Left lung (tissue), 10 donors: ENCODE results near the gene HOOK2. TPM values are rescaled to one million over a fixed set of nuclear protein-coding genes. Genes with fewer than 3 reads are reported as not detected.
A peak's percentile ranks its signal among the peaks of the same experiment; 100 is the strongest.

Experiments
- ATAC-seq: fragments of 200-7000 bp; cut with Tn5 transposase; one replicate; pipeline ENCODE4 v1.9.1; 2020; ENCODE audit warnings: moderate library complexity
- DNase-seq, 4 donors: peaks; one replicate each; pipeline ENCODE4 v3.0.0-alpha.2; 2013 to 2020
- H3K27ac ChIP-seq, 2 donors: fragments of 200-600 bp; sonication (generic) in 1 of 2; one replicate each; pipeline versions ENCODE4 v1.5.0 to v1.8.0; 2020 to 2021
- H3K27me3 ChIP-seq, 2 donors: fragments of 200-600 bp; sonication (generic) in 1 of 2; one replicate each; pipeline versions ENCODE4 v1.5.0 to v1.8.0; 2020 to 2021
- H3K36me3 ChIP-seq, 2 donors: fragments of 200-600 bp; sonication (generic) in 1 of 2; one replicate each; pipeline versions ENCODE4 v1.5.0 to v1.8.0; 2020 to 2021
- H3K4me1 ChIP-seq, 2 donors: fragments of 200-600 bp; one replicate each; pipeline ENCODE4 v1.8.0; 2021
- H3K4me3 ChIP-seq, 2 donors: fragments of 200-600 bp; sonication (generic) in 1 of 2; one replicate each; pipeline versions ENCODE4 v1.5.0 to v1.8.0; 2020 to 2021; ENCODE audit warnings: mild to moderate bottlenecking in 1 of 2
- H3K9me3 ChIP-seq, 2 donors: fragments of 200-600 bp; sonication (generic) in 1 of 2; one replicate each; pipeline versions ENCODE4 v1.5.0 to v1.8.0; 2020 to 2021
- intact Hi-C, 2 donors: fragments of 100-400 bp; cut with DNase I; formaldehyde crosslinking; loops; one replicate each; pipeline versions ENCODE4 v1.11.2 to v1.14.2; 2022
- polyA plus RNA-seq, 6 donors: library from polyadenylated mRNA; unstranded; fragments of 120-200 nt; gene quantifications; one replicate each; pipeline ENCODE4 v1.2.1, GENCODE V29; 2013; ENCODE audit not compliant: insufficient read length in 6 of 6
- total RNA-seq, 2 donors: library from RNA; stranded (reverse); fragmentation: NEBNext Ultra II Directional; extraction: Animal tissue kit (Norgen Biotek cat#: 25700); gene quantifications; one replicate each; pipeline ENCODE4 v1.2.1, GENCODE V29; 2021
- TF ChIP-seq, protein P1 (sequence below), 2 donors: fragments of 200-600 bp; sonication (generic) in 1 of 2; IDR thresholded peaks; one replicate each; pipeline versions ENCODE4 v1.5.0 to v1.8.0; 2021; ENCODE audit warnings: antibody characterized with exemption in 2 of 2
- donor health status: DM: no; HTN: yes; CAD: no.
- donor health status: DM: no; HTN: no; CAD: no.

Gene HOOK2
- total and polyA plus RNA-seq, 8 donors = 57.7 to 91.2 (median 73.5) TPM

DNA sequence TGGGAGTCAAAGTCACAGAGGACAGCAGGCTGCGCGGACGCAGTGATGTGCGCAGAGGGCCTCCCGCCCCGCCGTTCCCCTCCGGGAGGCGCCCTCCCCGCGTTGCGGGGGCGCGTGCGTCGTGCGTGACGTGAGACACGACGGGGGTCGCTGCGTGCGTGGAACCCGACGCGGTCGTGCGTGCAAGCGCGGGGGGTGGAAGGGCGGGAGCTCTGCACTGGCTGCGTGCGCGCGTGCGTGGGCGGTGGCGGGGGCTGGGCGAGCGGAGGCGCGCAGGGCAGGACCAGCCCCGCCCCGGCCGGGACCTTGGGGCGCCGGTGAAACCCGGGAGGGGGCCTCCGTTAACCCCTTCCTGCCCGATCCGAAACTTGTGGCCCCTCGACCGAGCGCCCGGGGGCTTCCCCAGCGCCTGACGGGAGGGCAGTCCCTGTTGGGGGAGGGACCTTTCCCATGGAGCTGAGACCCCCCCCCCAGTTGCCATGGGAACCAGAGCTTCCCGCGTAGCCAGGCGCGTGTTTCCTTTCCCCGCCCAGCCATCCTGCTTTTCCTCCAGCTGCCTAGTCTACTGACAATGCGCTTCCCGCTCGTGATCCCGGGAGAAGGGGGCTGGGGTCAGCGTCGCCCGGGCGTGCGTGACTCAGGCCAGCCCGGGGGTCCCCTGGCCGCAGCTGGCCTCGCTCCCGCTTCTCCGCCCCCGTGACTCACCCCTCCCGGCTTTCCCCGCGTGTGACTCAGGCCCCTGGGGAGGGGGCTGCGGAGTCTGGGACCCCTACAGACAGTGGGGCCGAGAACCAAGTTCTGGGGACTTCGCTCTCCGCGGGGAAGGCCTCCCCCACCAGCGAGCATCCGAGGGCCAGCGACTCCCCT, 7.3 kb upstream of the HOOK2 start:
- peak; percentile 85 to 97 (median 90) for DNase-seq
- ATAC-seq = peak; percentile 51
- Histone ChIP-seq H3K4me1 (peaks cover 52 to 92% of the 10 kb centered on the region in 2 donors), H3K27ac (peak overlapping the region; percentile 99 to 100), H3K36me3 (no peaks in the 10 kb centered on the region), H3K27me3 (no peaks in the 10 kb centered on the region), H3K9me3 (no peaks in the 10 kb centered on the region), H3K4me3 (peak overlapping the region; percentile 29 to 42)
- TF ChIP-seq, protein P1, sequence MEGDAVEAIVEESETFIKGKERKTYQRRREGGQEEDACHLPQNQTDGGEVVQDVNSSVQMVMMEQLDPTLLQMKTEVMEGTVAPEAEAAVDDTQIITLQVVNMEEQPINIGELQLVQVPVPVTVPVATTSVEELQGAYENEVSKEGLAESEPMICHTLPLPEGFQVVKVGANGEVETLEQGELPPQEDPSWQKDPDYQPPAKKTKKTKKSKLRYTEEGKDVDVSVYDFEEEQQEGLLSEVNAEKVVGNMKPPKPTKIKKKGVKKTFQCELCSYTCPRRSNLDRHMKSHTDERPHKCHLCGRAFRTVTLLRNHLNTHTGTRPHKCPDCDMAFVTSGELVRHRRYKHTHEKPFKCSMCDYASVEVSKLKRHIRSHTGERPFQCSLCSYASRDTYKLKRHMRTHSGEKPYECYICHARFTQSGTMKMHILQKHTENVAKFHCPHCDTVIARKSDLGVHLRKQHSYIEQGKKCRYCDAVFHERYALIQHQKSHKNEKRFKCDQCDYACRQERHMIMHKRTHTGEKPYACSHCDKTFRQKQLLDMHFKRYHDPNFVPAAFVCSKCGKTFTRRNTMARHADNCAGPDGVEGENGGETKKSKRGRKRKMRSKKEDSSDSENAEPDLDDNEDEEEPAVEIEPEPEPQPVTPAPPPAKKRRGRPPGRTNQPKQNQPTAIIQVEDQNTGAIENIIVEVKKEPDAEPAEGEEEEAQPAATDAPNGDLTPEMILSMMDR (IDR thresholded peaks at IDR 0.05) = no peak
- intact Hi-C loops = no loop called here

DNA sequence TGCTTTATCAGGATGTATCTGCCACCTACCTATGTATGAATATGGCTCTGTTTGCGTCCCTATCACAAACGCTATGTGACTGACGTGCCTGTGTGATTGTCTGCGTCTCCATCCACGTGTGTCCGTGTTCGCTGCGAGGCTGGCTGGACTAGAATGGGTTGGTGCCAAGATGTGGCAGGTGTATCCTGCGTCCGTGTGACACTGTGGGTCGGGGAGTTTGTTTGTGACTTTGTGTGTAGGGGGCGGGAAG, 6.7 kb upstream of the HOOK2 start:
- TF ChIP-seq, protein P1 (IDR thresholded peaks at IDR 0.05) = no peak
- Histone ChIP-seq H3K4me1 (peaks cover 48 to 92% of the 10 kb centered on the region in 2 donors), H3K36me3 (no peaks in the 10 kb centered on the region), H3K4me3 (peak overlapping the region; percentile 29 to 42), H3K27ac (peak overlapping the region; percentile 99 to 100), H3K27me3 (no peaks in the 10 kb centered on the region), H3K9me3 (no peaks in the 10 kb centered on the region)
- DNase-seq = no peak
- intact Hi-C loops = no loop called here
- ATAC-seq = no peak

DNA sequence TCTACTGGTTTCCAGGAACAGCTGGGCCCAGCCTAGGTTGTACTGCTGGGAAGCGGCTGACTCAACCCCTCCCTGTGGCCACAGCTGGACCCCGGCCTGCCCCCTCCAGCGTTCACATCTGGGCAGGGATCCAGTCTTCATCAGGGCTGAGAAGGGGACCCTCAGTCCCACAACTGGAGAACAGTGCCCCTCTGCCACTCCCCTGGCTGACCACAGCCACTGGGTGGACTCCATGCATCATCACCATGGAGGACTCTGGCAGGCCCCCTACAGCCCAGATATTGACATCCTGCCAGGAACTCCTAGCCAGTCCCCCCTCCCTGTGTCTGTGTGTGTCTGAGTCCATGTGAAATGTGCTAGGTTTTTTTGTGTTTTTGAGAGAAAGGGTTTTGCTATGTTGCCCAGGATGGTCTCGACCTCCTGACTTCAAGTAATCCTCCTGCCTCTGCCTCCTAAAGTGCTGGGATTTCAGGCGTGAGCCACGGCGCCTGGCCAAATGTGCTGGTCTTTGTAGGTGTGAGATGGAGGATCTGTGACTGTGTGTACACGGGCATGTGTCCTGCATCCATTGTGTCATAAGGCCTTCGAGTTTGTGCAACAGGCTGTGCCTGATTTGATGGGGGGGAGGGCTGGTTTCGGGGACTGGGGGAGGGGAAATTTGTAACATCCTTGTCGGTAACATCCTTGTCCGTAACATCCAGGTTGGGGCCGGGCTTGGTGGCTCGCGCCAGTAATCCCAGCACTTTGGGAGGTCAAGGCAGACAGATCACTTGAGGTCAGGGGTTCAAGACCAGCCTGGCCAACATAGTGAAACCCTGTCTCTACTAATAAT, 4.0 kb upstream of the HOOK2 start:
- ATAC-seq (no peak), DNase-seq (peak in 3 of 4 donors; percentile 75 to 89 (median 77))
- no peaks in the 10 kb centered on the region for H3K9me3 ChIP-seq
- peak overlapping the region; percentile 92 to 95 for H3K27ac ChIP-seq
- intact Hi-C loops = loop anchor here in 1 of 2 donors (2.0 kb wide), 1 partner anchor 15 kb away; no protein-coding TSS in a partner anchor
- no peaks in the 10 kb centered on the region for H3K27me3 ChIP-seq
- H3K36me3 ChIP-seq = no peaks in the 10 kb centered on the region
- H3K4me3 ChIP-seq = peak overlapping the region in 1 of 2 donors; percentile 59
- TF ChIP-seq, protein P1 (IDR thresholded peaks at IDR 0.05) = no peak
- peaks cover 25 to 82% of the 10 kb centered on the region in 2 donors for H3K4me1 ChIP-seq

DNA sequence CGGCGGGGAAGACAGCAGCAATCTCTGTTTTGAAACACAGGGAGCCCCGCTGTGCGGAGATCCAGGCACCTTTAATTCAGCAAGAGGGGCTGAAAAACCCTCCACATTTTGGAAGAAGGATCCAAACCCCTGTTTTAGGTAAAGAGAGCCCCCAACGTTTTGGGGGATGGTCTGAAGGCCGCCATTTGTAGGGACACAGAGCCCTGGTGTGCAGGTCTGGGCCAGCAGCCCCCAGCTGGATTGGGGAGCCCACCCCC, 3.5 kb upstream of the HOOK2 start:
- DNase-seq (no peak), ATAC-seq (no peak)
- no peaks in the 10 kb centered on the region for H3K9me3 ChIP-seq
- H3K4me1 ChIP-seq = peaks cover 21 to 76% of the 10 kb centered on the region in 2 donors
- no peaks in the 10 kb centered on the region for H3K27me3 ChIP-seq
- peak overlapping the region; percentile 92 to 95 for H3K27ac ChIP-seq
- no peaks in the 10 kb centered on the region for H3K36me3 ChIP-seq
- intact Hi-C loops = loop anchor here in 1 of 2 donors (2.0 kb wide), 1 partner anchor 16 kb away; no protein-coding TSS in a partner anchor
- TF ChIP-seq, protein P1 (IDR thresholded peaks at IDR 0.05) = no peak
- peak overlapping the region; percentile 56 to 59 for H3K4me3 ChIP-seq
